GM21360 (cell line): Measurements from ENCODE around the gene RASA3.
"Not testable (repeated sequence)": the region's sequence is repeated elsewhere in the genome, so short reads cannot be mapped to it uniquely, and the experiment has no call there.

ENCODE experiments used
- ATAC-seq: cut with Tn5 transposase; IDR thresholded peaks from one replicate; pipeline ENCODE4 v1.9.1; 2021; ENCODE audit warnings: mild to moderate bottlenecking, moderate library complexity; ENCODE audit not compliant: unreplicated experiment

The RASA3 gene

GRCh38 chr13:114157869-114158495, 25.6 kb upstream of the RASA3 start:
- no peak for ATAC-seq

DNA sequence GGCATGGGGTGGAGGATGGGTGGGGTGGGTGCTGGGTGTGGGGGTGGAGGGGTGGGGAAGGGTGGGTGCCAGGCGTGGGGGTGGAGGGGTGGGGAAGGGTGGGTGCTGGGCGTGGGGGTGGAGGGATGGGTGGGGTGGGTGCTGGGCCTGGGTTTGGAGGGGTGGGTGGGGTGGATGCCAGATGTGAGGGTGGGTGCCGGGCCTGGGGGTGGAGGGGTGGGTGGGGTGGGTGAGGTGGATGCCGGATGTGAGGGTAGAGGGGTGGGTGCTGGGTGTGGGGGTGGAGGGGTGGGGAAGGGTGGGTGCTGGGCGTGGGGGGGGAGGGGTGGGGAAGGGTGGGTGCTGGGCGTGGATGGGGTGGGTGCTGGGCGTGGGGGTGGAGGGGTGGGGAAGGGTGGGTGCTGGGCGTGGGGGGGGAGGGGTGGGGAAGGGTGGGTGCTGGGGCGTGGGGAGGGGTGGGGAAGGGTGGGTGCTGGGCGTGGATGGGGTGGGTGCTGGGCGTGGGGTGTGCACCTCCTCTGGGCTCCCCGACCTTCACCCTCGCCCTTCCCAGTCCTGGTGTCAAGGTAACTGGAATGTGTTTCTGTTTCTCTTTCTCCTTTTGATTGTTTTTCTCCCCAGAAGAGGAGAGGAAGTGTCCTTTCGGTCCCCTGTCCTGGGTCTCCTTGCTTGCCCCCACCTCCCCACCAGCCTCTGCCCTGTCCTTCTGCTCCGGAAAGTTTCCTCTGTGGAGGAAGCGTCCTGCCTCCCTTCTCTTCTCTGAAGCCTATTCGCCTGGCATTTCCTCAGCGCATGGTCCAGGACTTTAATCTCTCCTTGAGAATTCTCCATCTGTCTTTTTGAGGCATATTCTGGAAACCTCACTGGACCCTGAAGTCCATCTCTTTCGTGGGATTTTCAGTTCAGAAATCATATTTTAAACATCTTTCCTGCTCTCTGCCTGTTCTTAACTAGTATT, 23.8 kb upstream of the RASA3 start:
- no peak for ATAC-seq

- no peak for ATAC-seq
These were observed 22.9 kb upstream of the RASA3 start for GRCh38 chr13:114155320-114155719.

- ATAC-seq, result no peak
These were observed 22.1 kb upstream of the RASA3 start for GRCh38 chr13:114154476-114154875.

DNA sequence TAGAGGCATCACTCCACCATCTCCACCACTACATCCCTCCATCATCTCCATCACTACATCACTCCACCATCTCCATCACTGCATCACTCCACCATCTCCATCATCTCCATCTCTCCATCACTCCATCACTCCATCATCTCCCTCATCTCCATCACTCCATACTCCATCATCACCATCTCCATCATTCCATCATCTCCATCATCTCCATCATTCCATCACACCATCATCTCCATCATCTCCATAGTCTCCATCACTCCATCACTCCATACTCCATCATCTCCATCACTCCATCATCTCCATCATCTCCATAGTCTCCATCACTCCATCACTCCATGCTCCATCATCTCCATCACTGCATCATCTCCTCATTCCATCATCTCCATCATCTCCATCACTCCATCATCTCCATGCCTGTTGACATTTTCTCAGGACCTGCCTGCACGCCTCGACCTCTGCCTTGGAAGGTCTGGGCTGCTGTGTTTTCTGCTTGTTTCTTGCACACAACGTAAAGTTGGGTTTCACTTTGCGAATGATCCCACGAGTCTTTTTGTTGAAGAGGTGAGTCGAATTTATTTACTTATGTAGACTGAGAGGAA, 21.2 kb upstream of the RASA3 start:
- ATAC-seq, result no peak

DNA sequence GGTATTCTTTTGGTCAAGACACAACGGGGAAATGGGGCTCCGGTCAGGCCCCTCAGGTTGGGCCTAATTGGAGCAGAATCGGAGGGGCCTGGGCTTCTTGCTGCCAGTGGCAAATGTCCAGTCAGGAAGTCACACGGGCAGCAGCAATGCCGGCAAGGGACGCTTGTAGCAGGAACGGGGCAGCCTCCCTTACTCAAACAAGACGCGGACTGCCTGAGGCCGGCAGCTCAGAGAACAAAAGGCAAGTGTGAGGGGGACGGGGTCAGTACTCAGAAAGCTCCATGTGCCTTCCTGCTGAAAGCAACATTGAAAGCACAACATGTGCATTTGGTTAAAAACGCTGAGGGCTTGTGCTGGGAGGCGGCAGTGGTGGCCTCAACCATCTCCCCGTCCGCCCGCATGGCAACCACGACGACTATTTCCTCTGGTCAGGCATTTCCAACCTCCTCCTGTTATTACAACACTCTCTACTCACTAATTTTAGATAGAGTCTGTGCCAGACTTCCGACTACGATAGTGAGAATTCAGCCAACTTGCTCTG, 20.5 kb upstream of the RASA3 start:
- ATAC-seq, result no peak

- ATAC-seq, result no peak
These were observed 19.8 kb upstream of the RASA3 start for GRCh38 chr13:114152285-114152645.

GRCh38 chr13:114151565-114152284, 19.3 kb upstream of the RASA3 start:
- no peak for ATAC-seq

- no peak for ATAC-seq
These were observed 18.6 kb upstream of the RASA3 start for GRCh38 chr13:114151031-114151430.

- no peak for ATAC-seq
These were observed 17.6 kb upstream of the RASA3 start for GRCh38 chr13:114149774-114150740.

- not testable (repeated sequence) for ATAC-seq
These were observed 16.5 kb upstream of the RASA3 start for GRCh38 chr13:114148886-114149285.

- peak; percentile 66 for ATAC-seq
These were observed 16.1 kb upstream of the RASA3 start for GRCh38 chr13:114148521-114148855.

GRCh38 chr13:114147803-114148520, 15.5 kb upstream of the RASA3 start:
- no peak for ATAC-seq

- no peak for ATAC-seq
These were observed 14.2 kb upstream of the RASA3 start for GRCh38 chr13:114146629-114147028.

- no peak for ATAC-seq
These were observed 13.8 kb upstream of the RASA3 start for GRCh38 chr13:114146173-114146572.

DNA sequence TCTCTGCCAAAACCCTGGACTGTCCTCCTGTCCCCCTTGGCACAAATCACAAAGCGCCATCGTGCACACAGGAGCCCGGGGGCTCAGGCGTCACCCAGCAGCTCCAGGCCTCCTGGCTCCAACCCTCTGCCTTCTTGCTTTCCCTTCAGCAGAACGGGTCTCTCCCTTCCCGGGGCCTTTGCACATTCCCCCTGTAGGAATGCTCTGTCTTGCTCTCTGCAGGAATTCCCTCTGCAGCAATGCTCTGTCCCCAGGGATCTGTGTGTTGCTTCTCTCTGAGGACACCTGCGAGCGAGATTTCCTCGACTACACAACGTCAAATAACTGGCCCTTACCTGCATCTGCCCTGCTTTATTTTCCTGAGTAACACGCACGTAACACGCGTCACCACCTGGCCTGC, 13.3 kb upstream of the RASA3 start:
- ATAC-seq, result no peak

DNA sequence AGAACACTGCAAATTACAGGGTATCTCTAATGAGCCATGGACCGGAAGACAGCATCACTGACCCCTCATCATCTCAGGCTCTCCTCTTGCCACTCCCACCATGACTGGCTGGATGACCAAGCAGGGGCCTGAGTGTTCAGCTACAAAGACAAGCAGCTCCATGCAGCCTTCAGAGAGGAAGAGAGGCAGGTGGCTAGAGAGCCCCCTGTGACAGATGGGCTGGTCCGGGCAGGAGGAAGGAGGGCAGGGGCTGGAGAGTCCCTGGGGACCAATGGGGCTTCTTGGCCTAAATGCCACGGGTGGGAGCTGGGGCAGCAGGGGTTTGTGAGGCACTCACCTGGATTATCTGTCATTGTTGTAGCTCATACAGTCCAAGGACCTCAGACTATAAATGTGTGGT, 12.8 kb upstream of the RASA3 start:
- ATAC-seq, result no peak

DNA sequence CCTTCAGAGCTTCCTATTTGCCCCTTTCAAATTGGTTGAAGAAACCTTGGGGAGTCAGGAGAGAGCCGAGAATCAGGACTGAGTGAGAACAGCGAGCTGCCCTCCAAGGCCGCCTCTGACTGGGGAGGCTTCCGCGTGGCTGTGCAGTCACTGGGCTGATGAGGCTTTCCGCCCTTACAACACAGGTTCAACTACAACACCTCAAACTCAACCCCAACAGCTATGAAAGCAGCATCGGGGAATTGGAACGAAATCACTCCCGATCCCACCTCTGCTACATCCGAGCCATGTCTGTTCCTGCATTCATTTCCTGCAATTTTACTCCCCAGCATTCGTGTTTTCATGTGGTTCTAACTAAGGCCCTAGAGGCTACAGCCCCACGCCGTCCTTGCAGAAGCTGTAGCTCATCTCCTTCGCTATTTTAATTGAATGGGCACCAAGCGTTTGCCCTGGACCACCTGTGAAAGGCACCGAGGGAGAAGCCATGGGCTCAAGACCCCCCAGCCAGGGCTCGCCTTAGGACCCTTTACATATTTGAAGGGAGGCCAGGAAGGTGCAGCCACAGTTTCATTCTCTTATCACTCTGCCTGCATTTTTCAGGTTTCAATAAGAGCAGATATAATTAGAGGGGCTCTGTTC, 12.3 kb upstream of the RASA3 start:
- no peak for ATAC-seq
